T-cell (primary cell): ENCODE measurements around the gene CGB8. TPM values are rescaled to one million over a fixed set of nuclear protein-coding genes. Genes with fewer than 3 reads are reported as not detected.
"Not testable (repeated sequence)": the region's sequence is repeated elsewhere in the genome, so short reads cannot be mapped to it uniquely, and the experiment has no call there.

Experiments
- ATAC-seq, 4 experiments: fragments of 200-7000 bp in 3 of 4; fragments of 150-1000 bp in 1 of 4; cut with Tn5 transposase; replicated peaks in 1 of 4; 1 replicate in 3 of 4; 2 replicates in 1 of 4; pipeline ENCODE4 v1.10.0; 2021; ENCODE audit warnings: moderate library complexity in 3 of 4, mild to moderate bottlenecking in 2 of 4, moderate number of reproducible peaks in 1 of 4
- CTCF ChIA-PET, 2 donors: fragments of 300-600 bp; sonication (Branson Sonifier 250); formaldehyde crosslinking; loops; one replicate each; lab custom pipeline; 2022; ENCODE audit warnings: antibody characterized with exemption in 2 of 2; lab: Charles Lee
- POLR2A ChIA-PET, 2 donors: fragments of 300-600 bp; sonication (Branson Sonifier 250); formaldehyde crosslinking; loops; one replicate each; lab custom pipeline; 2022; ENCODE audit warnings: antibody characterized with exemption in 2 of 2; lab: Charles Lee
- DNase-seq, 35 experiments: peaks; one replicate each; pipeline versions ENCODE4 v3.0.0 to v3.0.0-alpha.2; 2013 to 2023
- H3K27ac ChIP-seq: one replicate; pipeline ENCODE4 v1.5.1; 2013; ENCODE audit warnings: low read length
- H3K27me3 ChIP-seq, 2 experiments: replicated peaks in 1 of 2; 1 replicate in 1 of 2; 2 replicates in 1 of 2; pipeline versions ENCODE4 v1.6.1 to v1.7.0; 2013; ENCODE audit warnings: low read length in 1 of 2, mixed read lengths in 1 of 2; ENCODE audit not compliant: control insufficient read depth in 2 of 2, insufficient read depth in 2 of 2; ENCODE audit errors: extremely low read depth in 1 of 2
- H3K36me3 ChIP-seq, 2 donors: 1 replicate in 1 of 2; 2 replicates in 1 of 2; pipeline versions ENCODE4 v1.6.1 to v1.7.0; 2013; ENCODE audit warnings: low read length in 1 of 2; ENCODE audit not compliant: control insufficient read depth in 2 of 2, insufficient read depth in 1 of 2; ENCODE audit errors: extremely low read depth in 1 of 2
- H3K4me1 ChIP-seq, 2 experiments: 1 replicate in 1 of 2; 2 replicates in 1 of 2; pipeline versions ENCODE4 v1.6.1 to v1.7.0; 2013; ENCODE audit warnings: low read length in 2 of 2, mixed read lengths in 1 of 2; ENCODE audit not compliant: insufficient read depth in 2 of 2, control insufficient read depth in 1 of 2; ENCODE audit errors: extremely low read depth in 1 of 2
- H3K4me3 ChIP-seq, 2 donors: 1 replicate in 1 of 2; 2 replicates in 1 of 2; pipeline versions ENCODE4 v1.5.1 to v1.7.0; 2013; ENCODE audit warnings: mild to moderate bottlenecking in 2 of 2, low read length in 1 of 2, moderate library complexity in 1 of 2; ENCODE audit not compliant: control insufficient read depth in 1 of 2; ENCODE audit errors: extremely low read depth in 1 of 2
- H3K9me3 ChIP-seq: 2 replicates; pipeline ENCODE4 v1.7.0; 2013
- H3K27ac Mint-ChIP-seq, 2 donors: one replicate each; pipeline ENCODE4 v1.8.0; 2020 to 2021; ENCODE audit warnings: mild to moderate bottlenecking in 2 of 2, mixed read lengths in 2 of 2
- H3K27me3 Mint-ChIP-seq, 2 donors: one replicate each; pipeline ENCODE4 v1.8.0; 2021 to 2022; ENCODE audit warnings: mixed read lengths in 2 of 2
- H3K36me3 Mint-ChIP-seq: one replicate; pipeline ENCODE4 v1.8.0; 2021; ENCODE audit warnings: mixed read lengths
- H3K4me1 Mint-ChIP-seq, 3 donors: one replicate each; pipeline ENCODE4 v1.8.0; 2020 to 2022; ENCODE audit warnings: mixed read lengths in 3 of 3, mild to moderate bottlenecking in 1 of 3
- H3K4me3 Mint-ChIP-seq, 3 donors: one replicate each; pipeline ENCODE4 v1.8.0; 2020 to 2022; ENCODE audit warnings: mild to moderate bottlenecking in 3 of 3, mixed read lengths in 3 of 3, moderate library complexity in 3 of 3
- H3K9me3 Mint-ChIP-seq, 3 donors: one replicate each; pipeline ENCODE4 v1.8.0; 2020 to 2022; ENCODE audit warnings: mixed read lengths in 3 of 3
- WGBS: methylation state at CpG from one replicate; pipeline ENCODE4 v1.1.5; 2013; ENCODE audit warnings: missing lambda C conversion rate; ENCODE audit not compliant: insufficient coverage; 5-methylcytosine and 5-hydroxymethylcytosine counted together
- total RNA-seq, 35 experiments: library from RNA in 6 of 35; stranded (reverse) in 6 of 35; fragments of 120-200 nt in 1 of 35; gene quantifications; one replicate each; pipeline versions ENCODE4 v1.2.1 to v1.2.4 and lab custom pipeline; 2013 to 2026

Gene CGB8
- total RNA-seq, 5 donors from 2014 or later (not counting 1 experiment from before 2014, with no cell fraction given): not detected

DNA sequence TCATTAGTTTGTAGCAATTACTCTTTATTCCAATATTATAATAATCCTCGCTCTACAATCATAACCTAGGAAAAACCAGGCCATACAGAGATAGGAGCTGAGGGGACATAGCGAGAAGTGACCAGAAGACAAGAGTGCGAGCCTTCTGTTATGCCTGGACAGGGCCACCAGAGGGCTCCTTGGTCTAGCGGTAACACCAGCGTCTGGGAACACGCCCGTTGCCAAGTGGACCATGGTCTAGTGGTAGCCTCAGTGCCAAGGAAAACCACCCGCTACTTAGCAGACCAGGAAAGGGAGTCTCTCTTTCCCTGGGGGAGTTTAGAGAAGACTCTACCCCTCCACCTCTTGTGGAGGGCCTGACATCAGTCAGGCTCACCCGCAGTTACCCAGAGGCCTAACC is 26.0 kb upstream of the CGB8 start:
- H3K27ac ChIP-seq, H3K4me3 ChIP-seq, H3K36me3 Mint-ChIP-seq, DNase-seq, H3K9me3 ChIP-seq, H3K27ac Mint-ChIP-seq, POLR2A ChIA-PET, H3K9me3 Mint-ChIP-seq, H3K36me3 ChIP-seq, H3K4me3 Mint-ChIP-seq, ATAC-seq: not testable (repeated sequence)
- CTCF ChIA-PET: interaction anchor here in 1 of 2 donors (0.6 kb wide), 1 partner anchor 1649 kb away, joined by 3 read pairs; no protein-coding TSS in a partner anchor
- Mint-ChIP-seq H3K27me3 (peaks cover 43 to 60% of the 10 kb centered on the region in 2 donors), H3K4me1 (peaks cover 10 to 17% (median 12%) of the 10 kb centered on the region in 3 donors)
- peaks cover 0 to 73% of the 10 kb centered on the region in 2 experiments for H3K27me3 ChIP-seq
- peaks cover 0 to 12% of the 10 kb centered on the region in 2 experiments for H3K4me1 ChIP-seq
- 0% methylated on average over 1 of the region's 9 CpGs for WGBS

DNA sequence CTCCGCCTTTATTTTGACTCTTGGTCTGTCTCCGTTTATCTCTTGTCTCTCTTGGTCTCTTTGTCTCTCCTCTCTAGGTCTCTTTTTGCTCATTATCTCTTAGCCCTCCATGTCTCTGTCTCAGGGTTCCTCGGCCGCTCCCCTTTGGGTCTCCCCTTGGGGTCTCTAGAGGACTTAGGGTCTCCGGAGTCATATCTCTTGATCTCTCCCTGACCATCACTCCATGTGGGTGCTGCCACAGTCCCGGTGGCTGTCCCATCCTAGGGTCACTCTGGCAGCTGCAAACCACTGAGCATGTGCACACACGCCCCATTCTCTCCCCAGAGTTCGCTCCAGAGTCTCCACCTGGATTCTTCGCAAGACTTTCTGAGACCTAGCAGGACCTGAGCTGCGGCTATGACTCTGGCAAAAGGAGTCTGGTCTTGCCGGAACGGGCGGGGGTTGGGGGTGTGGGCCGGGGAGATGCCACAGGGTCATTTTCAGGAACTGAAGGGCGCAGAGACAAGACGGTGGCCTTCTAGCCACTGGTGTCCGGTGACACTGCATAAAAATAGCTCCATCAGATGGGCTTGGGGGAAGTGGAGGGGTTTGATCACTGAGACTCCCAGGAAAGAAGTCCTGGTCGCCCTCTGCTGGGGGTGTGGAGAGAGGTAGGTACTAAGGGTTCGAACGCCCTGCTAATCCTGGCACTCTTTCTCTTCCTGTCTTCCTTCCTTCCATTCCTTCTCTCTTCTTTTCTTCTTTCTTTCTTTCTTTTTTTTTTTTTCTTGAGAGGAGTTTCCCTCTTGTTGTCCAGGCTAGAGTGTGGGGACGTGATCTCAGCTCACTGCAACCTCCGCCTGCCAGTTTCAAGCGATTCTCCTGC is 24.8 kb upstream of the CGB8 start:
- Histone ChIP-seq H3K27me3 (peaks cover 5 to 78% of the 10 kb centered on the region in 2 experiments), H3K27ac (no peak overlapping the region), H3K4me3 (no peak overlapping the region), H3K9me3 (no peaks in the 10 kb centered on the region), H3K4me1 (peaks cover 0 to 12% of the 10 kb centered on the region in 2 experiments), H3K36me3 (no peaks in the 10 kb centered on the region)
- Mint-ChIP-seq H3K9me3 (peaks cover 0 to 5% (median 0%) of the 10 kb centered on the region in 3 donors), H3K27ac (no peak overlapping the region), H3K4me1 (peaks cover 10 to 17% (median 12%) of the 10 kb centered on the region in 3 donors), H3K27me3 (peaks cover 53 to 70% of the 10 kb centered on the region in 2 donors), H3K4me3 (peak overlapping the region in 2 of 3 donors; percentile 14 to 74), H3K36me3 (no peaks in the 10 kb centered on the region)
- ATAC-seq: no peak
- ChIA-PET POLR2A (no interaction called here), CTCF (interaction anchor here (0.7 kb wide), 2 partner anchors 81 to 1739 kb away, joined by 3 to 4 read pairs; no protein-coding TSS in a partner anchor)
- 78% methylated on average over 13 of the region's 23 CpGs for WGBS
- DNase-seq: no peak

DNA sequence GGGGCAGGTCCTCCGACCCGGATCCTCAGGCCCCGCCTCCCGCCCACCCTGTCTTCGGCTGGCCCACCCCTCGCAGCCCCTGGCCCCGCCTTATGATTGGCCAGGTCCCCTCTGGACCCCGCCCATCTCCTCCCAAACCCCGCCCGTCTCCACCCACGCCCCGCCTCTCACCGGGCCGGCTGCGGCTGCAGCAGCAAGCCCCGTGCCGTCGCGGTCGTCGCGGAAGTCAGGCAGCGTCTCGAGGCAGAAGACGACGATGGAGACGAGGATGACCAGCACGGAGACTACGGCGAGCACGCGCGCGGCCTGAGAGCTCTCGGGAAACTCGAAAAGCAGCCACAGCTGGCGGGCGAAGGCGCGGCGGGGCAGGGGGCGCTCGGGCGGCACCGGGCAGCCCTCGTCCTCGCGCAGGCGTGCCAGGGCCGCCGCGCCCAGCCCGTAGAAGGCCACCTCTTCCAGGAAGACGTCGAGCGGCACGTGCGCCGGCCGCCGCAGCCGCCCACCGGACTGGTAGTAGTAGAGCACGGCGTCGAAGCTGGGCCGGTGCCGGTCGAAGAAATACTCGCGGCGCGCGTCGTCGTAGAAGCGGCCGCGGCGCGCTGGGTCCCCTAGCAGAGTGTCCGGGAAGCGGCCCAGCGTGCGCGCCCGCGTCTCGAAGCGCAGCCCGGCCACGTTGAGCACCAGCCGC is 23.1 kb upstream of the CGB8 start:
- Mint-ChIP-seq H3K4me3 (peak overlapping the region in 1 of 3 donors; percentile 15), H3K9me3 (peaks cover 0 to 5% (median 0%) of the 10 kb centered on the region in 3 donors), H3K27me3 (peaks cover 58 to 78% of the 10 kb centered on the region in 2 donors), H3K4me1 (peaks cover 10 to 17% (median 12%) of the 10 kb centered on the region in 3 donors), H3K36me3 (no peaks in the 10 kb centered on the region), H3K27ac (no peak overlapping the region)
- H3K27ac ChIP-seq: no peak overlapping the region
- ATAC-seq (peak in 3 of 4 experiments; percentile 30 to 52 (median 34)), DNase-seq (peak in 3 of 35 experiments; percentile 11 to 25 (median 21))
- 13% methylated on average over 88 of the region's 93 CpGs for WGBS
- peaks cover 5 to 76% of the 10 kb centered on the region in 2 experiments for H3K27me3 ChIP-seq
- CTCF ChIA-PET: no interaction called here
- no peak overlapping the region for H3K4me3 ChIP-seq
- H3K36me3 ChIP-seq: no peaks in the 10 kb centered on the region
- peaks cover 0 to 12% of the 10 kb centered on the region in 2 experiments for H3K4me1 ChIP-seq
- POLR2A ChIA-PET: no interaction called here
- H3K9me3 ChIP-seq: no peaks in the 10 kb centered on the region

DNA sequence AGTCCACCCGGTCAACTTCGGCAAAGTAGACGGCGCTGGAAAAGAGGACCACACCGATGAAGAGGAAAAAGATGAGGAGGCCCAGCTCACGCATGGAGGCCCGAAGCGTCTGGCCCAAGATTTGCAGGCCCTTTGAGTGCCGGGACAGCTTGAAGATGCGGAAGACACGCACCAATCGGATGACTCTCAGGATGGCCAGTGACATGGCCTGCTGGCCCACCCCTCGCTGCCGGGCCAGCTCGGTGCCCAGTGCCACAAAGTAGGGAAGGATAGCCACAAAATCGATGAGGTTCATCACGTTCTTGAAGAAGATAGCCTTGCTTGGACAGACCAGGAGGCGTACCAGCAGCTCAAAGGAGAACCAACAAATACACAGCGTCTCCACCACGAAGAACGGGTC is 21.5 kb upstream of the CGB8 start:
- ChIA-PET CTCF (interaction anchor here in 1 of 2 donors (0.6 kb wide), 1 partner anchor 699 kb away, joined by 4 read pairs; no protein-coding TSS in a partner anchor), POLR2A (no interaction called here)
- DNase-seq: no peak
- Histone ChIP-seq H3K36me3 (no peaks in the 10 kb centered on the region), H3K27me3 (peaks cover 7 to 80% of the 10 kb centered on the region in 2 experiments), H3K4me1 (peaks cover 0 to 12% of the 10 kb centered on the region in 2 experiments), H3K27ac (no peak overlapping the region), H3K9me3 (no peaks in the 10 kb centered on the region), H3K4me3 (no peak overlapping the region)
- Mint-ChIP-seq H3K9me3 (peaks cover 0 to 5% (median 0%) of the 10 kb centered on the region in 3 donors), H3K27me3 (peaks cover 66 to 82% of the 10 kb centered on the region in 2 donors), H3K27ac (peak overlapping the region in 1 of 2 donors; percentile 7), H3K4me1 (peaks cover 12 to 21% (median 12%) of the 10 kb centered on the region in 3 donors), H3K4me3 (no peak overlapping the region), H3K36me3 (no peaks in the 10 kb centered on the region)
- WGBS: 94% methylated on average over 21 of the region's 21 CpGs
- ATAC-seq: no peak

DNA sequence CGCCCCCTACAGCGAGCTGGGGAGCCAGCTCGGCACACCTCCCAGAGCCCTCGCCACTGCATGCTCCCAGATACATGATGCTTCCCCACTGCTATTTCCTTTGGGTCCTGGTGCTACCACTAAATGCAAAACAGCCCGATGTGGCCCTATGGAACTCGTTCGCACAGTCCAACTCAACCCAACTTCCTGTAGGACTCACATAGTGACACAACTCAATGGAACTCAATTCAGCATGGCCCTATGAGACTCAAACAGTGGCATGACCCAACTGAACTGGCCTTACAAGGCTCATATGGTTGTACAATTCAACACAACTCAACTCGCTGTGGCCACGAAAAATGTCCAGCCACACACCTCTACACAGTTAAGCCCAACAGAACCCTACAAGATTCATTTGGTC is 20.1 kb upstream of the CGB8 start:
- Histone ChIP-seq H3K4me1 (peaks cover 0 to 19% of the 10 kb centered on the region in 2 experiments), H3K36me3 (no peaks in the 10 kb centered on the region), H3K27me3 (peaks cover 7 to 81% of the 10 kb centered on the region in 2 experiments), H3K4me3 (no peak overlapping the region), H3K9me3 (no peaks in the 10 kb centered on the region), H3K27ac (no peak overlapping the region)
- no peak for DNase-seq
- H3K27me3 Mint-ChIP-seq: peaks cover 60 to 78% of the 10 kb centered on the region in 2 donors
- peaks cover 0 to 5% (median 0%) of the 10 kb centered on the region in 3 donors for H3K9me3 Mint-ChIP-seq
- no peak overlapping the region for H3K4me3 Mint-ChIP-seq
- CTCF ChIA-PET: no interaction called here
- no peak overlapping the region for H3K27ac Mint-ChIP-seq
- H3K36me3 Mint-ChIP-seq: no peaks in the 10 kb centered on the region
- ATAC-seq: no peak
- WGBS: 95% methylated on average over 9 of the region's 9 CpGs
- peaks cover 12 to 21% (median 13%) of the 10 kb centered on the region in 3 donors for H3K4me1 Mint-ChIP-seq
- POLR2A ChIA-PET: no interaction called here

DNA sequence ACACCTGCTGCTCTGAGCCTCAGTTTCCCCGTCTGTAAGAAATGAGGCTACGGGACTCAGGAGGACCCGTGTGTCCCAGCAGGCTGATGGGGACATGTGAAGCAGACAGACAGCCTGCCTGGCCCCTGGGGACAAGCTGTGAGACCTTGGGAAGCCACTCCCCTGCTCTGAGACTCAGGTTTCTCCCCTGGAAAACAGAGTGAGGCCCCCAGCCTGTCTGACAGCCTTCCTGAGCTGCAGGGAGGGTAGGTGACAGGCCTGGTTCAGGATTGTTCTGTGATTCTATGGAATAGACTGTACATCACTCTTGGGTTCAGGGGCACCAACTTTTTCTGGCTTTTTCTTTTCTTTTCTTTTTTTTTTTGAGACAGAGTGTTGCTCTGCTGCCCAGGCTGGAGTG is 18.6 kb upstream of the CGB8 start:
- no peaks in the 10 kb centered on the region for H3K36me3 Mint-ChIP-seq
- POLR2A ChIA-PET: no interaction called here

More for the DNA sequence above, 18.6 kb upstream of the CGB8 start:
- no peak overlapping the region for H3K27ac ChIP-seq
- H3K9me3 Mint-ChIP-seq: peaks cover 0 to 5% (median 0%) of the 10 kb centered on the region in 3 donors
- H3K27ac Mint-ChIP-seq: no peak overlapping the region
- peaks cover 46 to 73% of the 10 kb centered on the region in 2 donors for H3K27me3 Mint-ChIP-seq
- no peaks in the 10 kb centered on the region for H3K9me3 ChIP-seq
- H3K27me3 ChIP-seq: peaks cover 7 to 81% of the 10 kb centered on the region in 2 experiments
- H3K4me1 Mint-ChIP-seq: peaks cover 1 to 11% (median 6%) of the 10 kb centered on the region in 3 donors
- 53% methylated on average over 3 of the region's 3 CpGs for WGBS
- H3K4me3 ChIP-seq: no peak overlapping the region
- H3K4me3 Mint-ChIP-seq: no peak overlapping the region
- DNase-seq (no peak), ATAC-seq (no peak)
- peaks cover 0 to 12% of the 10 kb centered on the region in 2 experiments for H3K4me1 ChIP-seq
- CTCF ChIA-PET: interaction anchor here (0.6 to 0.7 kb wide), 2 partner anchors 9 to 155 kb away, joined by 3 to 4 read pairs; no protein-coding TSS in a partner anchor
- H3K36me3 ChIP-seq: no peaks in the 10 kb centered on the region
